ENCODE results near the gene OTUD1.

OTUD1 gene

DNA sequence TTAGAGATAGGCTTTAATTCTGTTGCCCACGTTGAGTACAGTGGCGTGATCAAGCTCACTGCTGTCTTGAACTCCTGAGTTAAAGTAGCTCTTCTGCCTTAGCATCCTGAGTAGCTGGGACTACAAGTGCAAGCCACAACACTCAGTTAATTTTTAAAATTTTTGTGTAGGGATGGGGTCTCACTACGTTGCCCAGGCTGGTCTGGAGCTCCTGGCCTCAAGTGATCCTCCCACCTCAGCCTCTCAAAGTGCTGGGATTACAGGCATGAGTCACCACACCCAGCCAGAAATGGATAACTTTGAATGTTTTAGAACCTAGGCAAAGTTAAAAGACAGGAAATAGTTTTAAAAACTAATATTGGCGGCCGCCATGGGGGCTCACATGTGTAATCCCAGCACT, 43.9 kb upstream of the OTUD1 start:
- no peak overlapping the region for H2AFZ ChIP-seq (ENCODE audit: low read length)
- no peaks in the 10 kb centered on the region for H3K9me3 ChIP-seq (replicated peaks in 1 of 2; ENCODE audit: control insufficient read depth in 2 of 2, insufficient read depth in 1 of 2, low read depth in 1 of 2, low read length in 2 of 2)
- H3K14ac ChIP-seq (ENCODE audit: low read length) = no peak overlapping the region
- no peak overlapping the region for H2BK12ac ChIP-seq (ENCODE audit: low read length)
- no peak overlapping the region for H3K4me2 ChIP-seq (ENCODE audit: insufficient read depth, low read length, poor library complexity, severe bottlenecking)
- H3K27ac ChIP-seq (replicated peaks; ENCODE audit: low read length) = no peak overlapping the region
- no peak overlapping the region for H4K8ac ChIP-seq (ENCODE audit: low read depth, low read length)
- no peak overlapping the region for H2BK5ac ChIP-seq (ENCODE audit: low read length)
- no peak overlapping the region for H3K4me3 ChIP-seq (ENCODE audit: low read length in 2 of 2)
- H3K23ac ChIP-seq (ENCODE audit: low read depth, low read length, poor library complexity) = no peak overlapping the region
- no peak overlapping the region for H3K4ac ChIP-seq (ENCODE audit: low read length)
- H3K27me3 ChIP-seq (ENCODE audit: control insufficient read depth in 3 of 3, insufficient read depth in 3 of 3, low read depth in 1 of 3, low read length in 3 of 3) = no peaks in the 10 kb centered on the region
- no peak overlapping the region for H3K9ac ChIP-seq (ENCODE audit: low read depth, low read length, poor library complexity)
- no peak overlapping the region for H2BK120ac ChIP-seq (ENCODE audit: low read depth, low read length)
- no peak for DNase-seq (ENCODE audit: low spot score)
- no peak overlapping the region for H2BK15ac ChIP-seq (ENCODE audit: low read length)
- H3K79me1 ChIP-seq (ENCODE audit: low read depth, low read length) = no peaks in the 10 kb centered on the region
- H3K18ac ChIP-seq (ENCODE audit: low read length) = no peak overlapping the region
- H3K4me1 ChIP-seq (ENCODE audit: control insufficient read depth in 2 of 2, insufficient read depth in 1 of 2, low read depth in 1 of 2, low read length in 2 of 2) = no peaks in the 10 kb centered on the region
- WGBS, 2 donors (ENCODE audit: extremely low coverage in 2 of 2, insufficient read length in 2 of 2, insufficient replicate concordance in 1 of 2) = no CpG with 5 or more reads among the region's 5 CpGs
- H2AK5ac ChIP-seq (ENCODE audit: low read depth, low read length) = no peak overlapping the region
- no peak overlapping the region for H4K91ac ChIP-seq (ENCODE audit: low read depth, low read length, poor library complexity)
- H3K36me3 ChIP-seq (replicated peaks in 1 of 2; ENCODE audit: control insufficient read depth in 2 of 2, insufficient read depth in 2 of 2, low read length in 2 of 2) = no peaks in the 10 kb centered on the region

DNA sequence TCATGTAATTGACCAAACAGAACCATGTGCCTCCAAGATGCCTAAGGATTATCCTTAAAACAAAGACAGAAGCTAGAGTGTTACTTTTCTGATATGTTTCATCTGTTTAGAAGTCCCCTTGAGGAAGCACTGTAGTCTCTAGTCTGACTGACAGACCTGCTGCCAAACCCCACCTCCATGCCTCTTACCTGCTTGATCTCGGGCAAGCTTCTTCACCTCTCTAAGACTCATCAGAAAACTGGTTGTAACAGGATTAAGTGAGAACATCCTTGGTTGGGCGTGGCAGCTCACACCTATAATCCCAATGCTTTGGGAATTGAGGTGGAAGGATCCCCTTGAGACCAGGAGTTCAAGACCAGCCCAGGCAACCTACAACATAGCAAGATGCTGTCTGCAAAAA, 42.2 kb upstream of the OTUD1 start:
- Histone ChIP-seq H3K9me3 (replicated peaks in 1 of 2; ENCODE audit: control insufficient read depth in 2 of 2, insufficient read depth in 1 of 2, low read depth in 1 of 2, low read length in 2 of 2) (no peaks in the 10 kb centered on the region), H3K27me3 (ENCODE audit: control insufficient read depth in 3 of 3, insufficient read depth in 3 of 3, low read depth in 1 of 3, low read length in 3 of 3) (no peaks in the 10 kb centered on the region), H2BK120ac (ENCODE audit: low read depth, low read length) (no peak overlapping the region), H3K27ac (replicated peaks; ENCODE audit: low read length) (no peak overlapping the region), H3K23ac (ENCODE audit: low read depth, low read length, poor library complexity) (no peak overlapping the region), H3K18ac (ENCODE audit: low read length) (no peak overlapping the region), H2BK15ac (ENCODE audit: low read length) (no peak overlapping the region), H3K4me2 (ENCODE audit: insufficient read depth, low read length, poor library complexity, severe bottlenecking) (no peak overlapping the region), H3K14ac (ENCODE audit: low read length) (no peak overlapping the region), H3K9ac (ENCODE audit: low read depth, low read length, poor library complexity) (no peak overlapping the region), H3K36me3 (replicated peaks in 1 of 2; ENCODE audit: control insufficient read depth in 2 of 2, insufficient read depth in 2 of 2, low read length in 2 of 2) (no peaks in the 10 kb centered on the region), H3K79me1 (ENCODE audit: low read depth, low read length) (no peaks in the 10 kb centered on the region), H4K8ac (ENCODE audit: low read depth, low read length) (no peak overlapping the region), H2BK12ac (ENCODE audit: low read length) (no peak overlapping the region), H3K4ac (ENCODE audit: low read length) (no peak overlapping the region), H3K4me3 (ENCODE audit: low read length in 2 of 2) (no peak overlapping the region), H2AFZ (ENCODE audit: low read length) (no peak overlapping the region), H2AK5ac (ENCODE audit: low read depth, low read length) (no peak overlapping the region), H2BK5ac (ENCODE audit: low read length) (no peak overlapping the region), H3K4me1 (ENCODE audit: control insufficient read depth in 2 of 2, insufficient read depth in 1 of 2, low read depth in 1 of 2, low read length in 2 of 2) (no peaks in the 10 kb centered on the region), H4K91ac (ENCODE audit: low read depth, low read length, poor library complexity) (no peak overlapping the region)
- no peak for DNase-seq (ENCODE audit: low spot score)
- no CpG with 5 or more reads among the region's 2 CpGs for WGBS, 2 donors (ENCODE audit: extremely low coverage in 2 of 2, insufficient read length in 2 of 2, insufficient replicate concordance in 1 of 2)

DNA sequence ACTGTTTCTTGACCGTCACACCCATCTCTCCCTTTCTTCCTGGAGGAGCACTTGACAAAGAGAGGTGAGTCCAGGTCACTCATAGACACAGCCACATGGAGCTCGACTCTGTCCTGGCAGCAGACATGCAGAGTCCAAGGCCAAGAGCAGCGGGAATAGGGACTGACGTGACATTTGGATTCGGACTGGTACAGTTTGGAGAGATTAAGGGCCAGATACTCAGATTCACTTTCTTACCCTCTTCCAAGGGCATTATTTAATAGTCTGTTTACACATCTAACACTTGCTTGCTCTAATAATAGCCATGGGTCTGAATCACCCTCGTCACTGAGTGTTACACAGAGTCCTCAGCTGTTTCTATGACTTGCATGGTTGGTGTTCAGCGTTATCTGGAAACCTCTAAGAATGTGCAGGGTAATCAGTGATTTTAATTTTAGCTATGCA, 39.2 kb upstream of the OTUD1 start:
- Histone ChIP-seq H3K27ac (replicated peaks; ENCODE audit: low read length) (no peak overlapping the region), H2BK120ac (ENCODE audit: low read depth, low read length) (no peak overlapping the region), H2BK15ac (ENCODE audit: low read length) (no peak overlapping the region), H3K79me1 (ENCODE audit: low read depth, low read length) (no peaks in the 10 kb centered on the region), H3K9me3 (replicated peaks in 1 of 2; ENCODE audit: control insufficient read depth in 2 of 2, insufficient read depth in 1 of 2, low read depth in 1 of 2, low read length in 2 of 2) (no peaks in the 10 kb centered on the region), H3K4me1 (ENCODE audit: control insufficient read depth in 2 of 2, insufficient read depth in 1 of 2, low read depth in 1 of 2, low read length in 2 of 2) (no peaks in the 10 kb centered on the region), H4K8ac (ENCODE audit: low read depth, low read length) (no peak overlapping the region), H2AK5ac (ENCODE audit: low read depth, low read length) (no peak overlapping the region), H2BK12ac (ENCODE audit: low read length) (no peak overlapping the region), H3K4ac (ENCODE audit: low read length) (no peak overlapping the region), H2AFZ (ENCODE audit: low read length) (no peak overlapping the region), H3K4me2 (ENCODE audit: insufficient read depth, low read length, poor library complexity, severe bottlenecking) (no peak overlapping the region), H3K14ac (ENCODE audit: low read length) (no peak overlapping the region), H3K9ac (ENCODE audit: low read depth, low read length, poor library complexity) (no peak overlapping the region), H3K23ac (ENCODE audit: low read depth, low read length, poor library complexity) (no peak overlapping the region), H4K91ac (ENCODE audit: low read depth, low read length, poor library complexity) (no peak overlapping the region), H3K36me3 (replicated peaks in 1 of 2; ENCODE audit: control insufficient read depth in 2 of 2, insufficient read depth in 2 of 2, low read length in 2 of 2) (no peaks in the 10 kb centered on the region), H3K4me3 (ENCODE audit: low read length in 2 of 2) (no peak overlapping the region), H3K18ac (ENCODE audit: low read length) (no peak overlapping the region), H3K27me3 (ENCODE audit: control insufficient read depth in 3 of 3, insufficient read depth in 3 of 3, low read depth in 1 of 3, low read length in 3 of 3) (no peaks in the 10 kb centered on the region), H2BK5ac (ENCODE audit: low read length) (no peak overlapping the region)
- DNase-seq (ENCODE audit: low spot score) = no peak
- WGBS, 2 donors (ENCODE audit: extremely low coverage in 2 of 2, insufficient read length in 2 of 2, insufficient replicate concordance in 1 of 2) = no CpG with 5 or more reads among the region's 7 CpGs

DNA sequence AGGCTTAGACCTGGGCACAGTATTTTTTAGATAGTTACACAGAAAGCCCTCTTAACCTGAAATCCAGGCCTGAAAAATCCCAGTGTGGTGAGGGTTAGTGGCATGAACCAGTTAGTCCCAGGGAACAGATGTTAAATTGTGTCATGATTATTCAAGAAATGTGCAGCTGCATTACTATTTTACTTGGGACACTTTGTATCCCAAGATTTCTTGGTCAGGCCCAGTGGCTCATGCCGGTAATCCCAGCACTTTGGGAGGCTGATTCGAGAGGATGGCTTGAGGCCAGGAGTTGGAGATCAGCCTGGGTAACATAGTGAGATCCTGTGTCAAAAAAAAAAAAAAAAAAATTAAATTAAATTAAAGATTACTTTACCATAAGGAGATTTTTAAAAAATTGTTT, 36.0 kb upstream of the OTUD1 start:
- Histone ChIP-seq H3K4ac (ENCODE audit: low read length) (no peak overlapping the region), H3K4me2 (ENCODE audit: insufficient read depth, low read length, poor library complexity, severe bottlenecking) (no peak overlapping the region), H3K79me1 (ENCODE audit: low read depth, low read length) (no peaks in the 10 kb centered on the region), H2AFZ (ENCODE audit: low read length) (no peak overlapping the region), H3K9ac (ENCODE audit: low read depth, low read length, poor library complexity) (no peak overlapping the region), H4K91ac (ENCODE audit: low read depth, low read length, poor library complexity) (no peak overlapping the region), H2BK15ac (ENCODE audit: low read length) (no peak overlapping the region), H3K36me3 (replicated peaks in 1 of 2; ENCODE audit: control insufficient read depth in 2 of 2, insufficient read depth in 2 of 2, low read length in 2 of 2) (no peaks in the 10 kb centered on the region), H2BK5ac (ENCODE audit: low read length) (no peak overlapping the region), H3K27me3 (ENCODE audit: control insufficient read depth in 3 of 3, insufficient read depth in 3 of 3, low read depth in 1 of 3, low read length in 3 of 3) (no peaks in the 10 kb centered on the region), H3K9me3 (replicated peaks in 1 of 2; ENCODE audit: control insufficient read depth in 2 of 2, insufficient read depth in 1 of 2, low read depth in 1 of 2, low read length in 2 of 2) (no peaks in the 10 kb centered on the region), H3K4me3 (ENCODE audit: low read length in 2 of 2) (no peak overlapping the region), H3K23ac (ENCODE audit: low read depth, low read length, poor library complexity) (no peak overlapping the region), H3K14ac (ENCODE audit: low read length) (no peak overlapping the region), H4K8ac (ENCODE audit: low read depth, low read length) (no peak overlapping the region), H2BK12ac (ENCODE audit: low read length) (no peak overlapping the region), H3K4me1 (ENCODE audit: control insufficient read depth in 2 of 2, insufficient read depth in 1 of 2, low read depth in 1 of 2, low read length in 2 of 2) (no peaks in the 10 kb centered on the region), H3K18ac (ENCODE audit: low read length) (no peak overlapping the region), H2AK5ac (ENCODE audit: low read depth, low read length) (no peak overlapping the region), H2BK120ac (ENCODE audit: low read depth, low read length) (no peak overlapping the region), H3K27ac (replicated peaks; ENCODE audit: low read length) (no peak overlapping the region)
- WGBS, 2 donors (ENCODE audit: extremely low coverage in 2 of 2, insufficient read length in 2 of 2, insufficient replicate concordance in 1 of 2) = no CpG with 5 or more reads among the region's 2 CpGs
- no peak for DNase-seq (ENCODE audit: low spot score)
